HCT116 (cell line): Measurements from ENCODE around the gene SLC1A6. TPM values are rescaled to one million over a fixed set of nuclear protein-coding genes. Genes with fewer than 3 reads are reported as not detected.

Source experiments
- ATAC-seq: fragments of 200-7000 bp; cut with Tn5 transposase; 2 replicates; pipeline ENCODE4 v1.9.1; 2020; ENCODE audit warnings: mild to moderate bottlenecking, moderate library complexity
- BruUV-seq: library from RNA; stranded (reverse); fragments of 400-500 nt; replicated peaks from 2 replicates; lab custom pipeline; 2021; lab: Mats Ljungman, UMichigan
- CTCF ChIA-PET: fragments of 300-600 bp; sonication (Branson Sonifier 250); formaldehyde crosslinking; loops from one replicate; lab custom pipeline; 2021; ENCODE audit warnings: antibody characterized with exemption; lab: Charles Lee
- POLR2A ChIA-PET: fragments of 300-600, 350-600 bp; sonication (Branson Sonifier 250); formaldehyde crosslinking; loops from one replicate; lab custom pipeline; 2021; ENCODE audit warnings: antibody characterized with exemption; lab: Charles Lee
- RAD21 ChIA-PET, 2 experiments: fragments of 300-600 bp; sonication (Branson Sonifier 250); formaldehyde crosslinking; loops; one replicate each; lab custom pipeline; 2023; ENCODE audit warnings: low total read pairs in 2 of 2; ENCODE audit not compliant: uncharacterized antibody in 2 of 2, unreplicated experiment in 2 of 2, low non-redundant PET in 1 of 2; lab: Charles Lee
- DNase-seq: peaks from one replicate; pipeline ENCODE4 v3.0.0-alpha.2; 2010; ENCODE audit warnings: low read depth, low spot score
- H2AFZ ChIP-seq: fragments of 200-600 bp; shearing (Covaris generic), sonication (generic); 2 replicates; pipeline ENCODE4 v1.6.1; 2017; ENCODE audit warnings: low read depth, mixed run types, mixed read lengths, antibody characterized with exemption, low read length; ENCODE audit not compliant: poor library complexity, severe bottlenecking
- H3K27ac ChIP-seq: 2 replicates; pipeline ENCODE4 v1.5.1; 2012; ENCODE audit warnings: low read depth, low read length
- H3K27me3 ChIP-seq: fragments of 200-600 bp; sonication (generic); 2 replicates; pipeline ENCODE4 v1.6.1; 2016; ENCODE audit warnings: mixed run types, low read length, mixed read lengths; ENCODE audit not compliant: insufficient read depth
- H3K36me3 ChIP-seq, 2 experiments: fragments of 200-500 bp in 1 of 2; fragments of 200-600 bp in 1 of 2; sonication (Bioruptor generic) in 1 of 2; sonication (generic) in 1 of 2; 2 replicates each; pipeline versions ENCODE4 v1.5.1 to v1.6.1; 2014 to 2016; ENCODE audit warnings: low read length in 2 of 2, inconsistent platforms in 1 of 2, mixed read lengths in 1 of 2, mixed run types in 1 of 2; ENCODE audit not compliant: insufficient read depth in 2 of 2, control insufficient read depth in 1 of 2
- H3K4me1 ChIP-seq, 2 experiments: fragments of 200-600 bp in 1 of 2; sonication (generic) in 1 of 2; 2 replicates each; pipeline versions ENCODE4 v1.5.1 to v1.6.1; 2012 to 2017; ENCODE audit warnings: low read length in 2 of 2, inconsistent platforms in 1 of 2, mild to moderate bottlenecking in 1 of 2, mixed read lengths in 1 of 2, mixed run types in 1 of 2, moderate library complexity in 1 of 2; ENCODE audit not compliant: insufficient read depth in 2 of 2, control insufficient read depth in 1 of 2
- H3K4me2 ChIP-seq: fragments of 200-600 bp; sonication (generic); 2 replicates; pipeline ENCODE4 v1.6.1; 2017; ENCODE audit warnings: mixed run types, low read length, mixed read lengths
- H3K4me3 ChIP-seq, 2 experiments: fragments of 200-600 bp in 1 of 2; sonication (generic) in 1 of 2; replicated peaks in 1 of 2; 2 replicates each; pipeline ENCODE4 v1.5.1; 2011 to 2016; ENCODE audit warnings: low read length in 2 of 2, control low read depth in 1 of 2, low read depth in 1 of 2, mild to moderate bottlenecking in 1 of 2, mixed read lengths in 1 of 2, mixed run types in 1 of 2
- H3K79me2 ChIP-seq: fragments of 200-600 bp; sonication (generic); 2 replicates; pipeline ENCODE4 v1.6.1; 2017; ENCODE audit warnings: mild to moderate bottlenecking, mixed run types, low read length, moderate library complexity, mixed read lengths; ENCODE audit not compliant: insufficient read depth
- H3K9ac ChIP-seq: fragments of 200-600 bp; sonication (generic); 2 replicates; pipeline ENCODE4 v1.6.1; 2016; ENCODE audit warnings: low read length, mixed read lengths
- H3K9me2 ChIP-seq: fragments of 200-600 bp; sonication (generic), shearing (Covaris generic); 2 replicates; pipeline ENCODE4 v1.6.1; 2017; ENCODE audit warnings: mixed run types, mild to moderate bottlenecking, moderate library complexity; ENCODE audit not compliant: insufficient read depth
- H3K9me3 ChIP-seq, 2 experiments: fragments of 200-500 bp in 1 of 2; fragments of 200-600 bp in 1 of 2; sonication (Bioruptor generic) in 1 of 2; sonication (generic) in 1 of 2; 2 replicates each; pipeline ENCODE4 v1.6.1; 2014 to 2017; ENCODE audit warnings: low read length in 2 of 2, mixed read lengths in 2 of 2, inconsistent platforms in 1 of 2, low read depth in 1 of 2, mild to moderate bottlenecking in 1 of 2, mixed run types in 1 of 2, moderate library complexity in 1 of 2; ENCODE audit not compliant: control insufficient read depth in 1 of 2, insufficient read depth in 1 of 2
- H4K20me1 ChIP-seq: fragments of 200-600 bp; sonication (generic), shearing (Covaris generic); 2 replicates; pipeline ENCODE4 v1.6.1; 2017; ENCODE audit warnings: mixed run types, mild to moderate bottlenecking, moderate library complexity; ENCODE audit not compliant: insufficient read depth
- CEBPB ChIP-seq: IDR thresholded peaks from 2 replicates; pipeline ENCODE4 v1.6.1; 2012; ENCODE audit warnings: low read depth
- EGR1 ChIP-seq: IDR thresholded peaks from 2 replicates; pipeline ENCODE4 v1.6.1; 2012; ENCODE audit warnings: low read depth
- EZH2 ChIP-seq: fragments of 200-600 bp; sonication (generic); IDR thresholded peaks from 2 replicates; pipeline ENCODE4 v1.6.1; 2017; ENCODE audit warnings: antibody characterized with exemption, mixed run types
- EZH2phosphoT487 ChIP-seq: fragments of 200-600 bp; IDR thresholded peaks from 2 replicates; pipeline ENCODE4 v1.6.1; 2018; ENCODE audit warnings: antibody characterized with exemption, borderline replicate concordance
- JUND ChIP-seq: IDR thresholded peaks from 2 replicates; pipeline ENCODE4 v1.6.1; 2012
- POLR2A ChIP-seq: IDR thresholded peaks from 2 replicates; pipeline ENCODE4 v1.7.0; 2011; ENCODE audit warnings: borderline replicate concordance; ENCODE audit not compliant: insufficient read depth, insufficient read length; ENCODE audit errors: extremely low read depth
- RAD21 ChIP-seq: IDR thresholded peaks from 2 replicates; pipeline ENCODE4 v1.6.1; 2012; ENCODE audit warnings: low read depth, mild to moderate bottlenecking
- SIN3A ChIP-seq: IDR thresholded peaks from 2 replicates; pipeline ENCODE4 v1.6.1; 2012; ENCODE audit warnings: low read depth
- SP1 ChIP-seq: IDR thresholded peaks from 2 replicates; pipeline ENCODE4 v1.6.1; 2012; ENCODE audit warnings: low read depth
- SRF ChIP-seq: IDR thresholded peaks from 2 replicates; pipeline ENCODE4 v1.6.1; 2012; ENCODE audit warnings: low read depth
- ZFX ChIP-seq: fragments of 450-650 bp; IDR thresholded peaks from 2 replicates; pipeline ENCODE4 v1.6.1; 2017
- ZNF274 ChIP-seq: fragments of 200-500 bp; sonication (Bioruptor generic); IDR thresholded peaks from 2 replicates; pipeline ENCODE4 v1.6.1; 2014; ENCODE audit warnings: mild to moderate bottlenecking, low read depth, low read length, inconsistent platforms
- intact Hi-C: fragments of 100-400 bp; cut with micrococcal nuclease; formaldehyde crosslinking; loops from 2 replicates; pipeline ENCODE4 v1.10.0; 2022
- total RNA-seq: library from RNA; stranded (reverse); gene quantifications from one replicate; pipeline ENCODE4 v1.2.1, GENCODE V29; 2021; ENCODE audit not compliant: unreplicated experiment
- TF ChIP-seq, protein P1 (sequence below): IDR thresholded peaks from 2 replicates; pipeline ENCODE4 v1.6.1; 2012; ENCODE audit warnings: low read depth
- TF ChIP-seq, protein P2 (sequence below): IDR thresholded peaks from 2 replicates; pipeline ENCODE4 v1.6.1; 2011; ENCODE audit warnings: mild to moderate bottlenecking, low read length, moderate library complexity; ENCODE audit not compliant: insufficient replicate concordance; ENCODE audit errors: extremely low read depth
- TF ChIP-seq, protein P3 (sequence below): IDR thresholded peaks from 2 replicates; pipeline ENCODE4 v1.6.1; 2012
- TF ChIP-seq, protein P4 (sequence below), 3 experiments: fragments of 200-600 bp in 1 of 3; sonication (generic) in 1 of 3; IDR thresholded peaks in 2 of 3; conservative IDR thresholded peaks in 1 of 3; 2 replicates each; pipeline ENCODE4 v1.5.1; 2012 to 2017; ENCODE audit warnings: low read depth in 2 of 3, low read length in 2 of 3, antibody characterized with exemption in 1 of 3, borderline replicate concordance in 1 of 3, control low read depth in 1 of 3, mild to moderate bottlenecking in 1 of 3, mixed read lengths in 1 of 3, mixed run types in 1 of 3, moderate library complexity in 1 of 3; ENCODE audit not compliant: insufficient read depth in 1 of 3
- TF ChIP-seq, protein P5 (sequence below): IDR thresholded peaks from 2 replicates; pipeline ENCODE4 v1.6.1; 2012

The SLC1A6 gene
- total RNA-seq, 1 experiment from 2014 or later, result not detected

DNA sequence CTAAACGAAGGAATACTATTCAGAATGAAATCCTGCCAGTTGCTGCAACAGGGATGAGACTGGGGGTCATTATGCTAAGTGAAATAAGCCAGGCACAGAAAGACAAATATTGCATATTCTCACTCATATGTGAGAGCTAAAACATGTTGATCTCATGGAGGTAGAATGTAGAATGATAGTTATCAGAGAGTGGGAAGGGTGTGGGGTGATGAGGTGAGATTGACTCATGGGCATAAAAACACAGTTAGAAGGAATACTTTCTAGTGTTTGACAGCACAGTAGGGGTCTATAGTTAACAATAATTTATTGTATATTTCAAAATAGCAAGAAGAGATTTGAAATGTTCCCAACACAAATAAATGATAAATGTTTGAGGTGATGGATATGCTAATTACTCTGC is 46.2 kb downstream of the SLC1A6 start (continued):
- TF ChIP-seq, protein P1, sequence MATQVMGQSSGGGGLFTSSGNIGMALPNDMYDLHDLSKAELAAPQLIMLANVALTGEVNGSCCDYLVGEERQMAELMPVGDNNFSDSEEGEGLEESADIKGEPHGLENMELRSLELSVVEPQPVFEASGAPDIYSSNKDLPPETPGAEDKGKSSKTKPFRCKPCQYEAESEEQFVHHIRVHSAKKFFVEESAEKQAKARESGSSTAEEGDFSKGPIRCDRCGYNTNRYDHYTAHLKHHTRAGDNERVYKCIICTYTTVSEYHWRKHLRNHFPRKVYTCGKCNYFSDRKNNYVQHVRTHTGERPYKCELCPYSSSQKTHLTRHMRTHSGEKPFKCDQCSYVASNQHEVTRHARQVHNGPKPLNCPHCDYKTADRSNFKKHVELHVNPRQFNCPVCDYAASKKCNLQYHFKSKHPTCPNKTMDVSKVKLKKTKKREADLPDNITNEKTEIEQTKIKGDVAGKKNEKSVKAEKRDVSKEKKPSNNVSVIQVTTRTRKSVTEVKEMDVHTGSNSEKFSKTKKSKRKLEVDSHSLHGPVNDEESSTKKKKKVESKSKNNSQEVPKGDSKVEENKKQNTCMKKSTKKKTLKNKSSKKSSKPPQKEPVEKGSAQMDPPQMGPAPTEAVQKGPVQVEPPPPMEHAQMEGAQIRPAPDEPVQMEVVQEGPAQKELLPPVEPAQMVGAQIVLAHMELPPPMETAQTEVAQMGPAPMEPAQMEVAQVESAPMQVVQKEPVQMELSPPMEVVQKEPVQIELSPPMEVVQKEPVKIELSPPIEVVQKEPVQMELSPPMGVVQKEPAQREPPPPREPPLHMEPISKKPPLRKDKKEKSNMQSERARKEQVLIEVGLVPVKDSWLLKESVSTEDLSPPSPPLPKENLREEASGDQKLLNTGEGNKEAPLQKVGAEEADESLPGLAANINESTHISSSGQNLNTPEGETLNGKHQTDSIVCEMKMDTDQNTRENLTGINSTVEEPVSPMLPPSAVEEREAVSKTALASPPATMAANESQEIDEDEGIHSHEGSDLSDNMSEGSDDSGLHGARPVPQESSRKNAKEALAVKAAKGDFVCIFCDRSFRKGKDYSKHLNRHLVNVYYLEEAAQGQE, result no peak
- no peak for TF ChIP-seq JUND
- TF ChIP-seq EZH2, result no peak
- TF ChIP-seq, protein P2, sequence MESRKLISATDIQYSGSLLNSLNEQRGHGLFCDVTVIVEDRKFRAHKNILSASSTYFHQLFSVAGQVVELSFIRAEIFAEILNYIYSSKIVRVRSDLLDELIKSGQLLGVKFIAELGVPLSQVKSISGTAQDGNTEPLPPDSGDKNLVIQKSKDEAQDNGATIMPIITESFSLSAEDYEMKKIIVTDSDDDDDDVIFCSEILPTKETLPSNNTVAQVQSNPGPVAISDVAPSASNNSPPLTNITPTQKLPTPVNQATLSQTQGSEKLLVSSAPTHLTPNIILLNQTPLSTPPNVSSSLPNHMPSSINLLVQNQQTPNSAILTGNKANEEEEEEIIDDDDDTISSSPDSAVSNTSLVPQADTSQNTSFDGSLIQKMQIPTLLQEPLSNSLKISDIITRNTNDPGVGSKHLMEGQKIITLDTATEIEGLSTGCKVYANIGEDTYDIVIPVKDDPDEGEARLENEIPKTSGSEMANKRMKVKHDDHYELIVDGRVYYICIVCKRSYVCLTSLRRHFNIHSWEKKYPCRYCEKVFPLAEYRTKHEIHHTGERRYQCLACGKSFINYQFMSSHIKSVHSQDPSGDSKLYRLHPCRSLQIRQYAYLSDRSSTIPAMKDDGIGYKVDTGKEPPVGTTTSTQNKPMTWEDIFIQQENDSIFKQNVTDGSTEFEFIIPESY, result no peak
- TF ChIP-seq CEBPB, result no peak
- no peak for TF ChIP-seq ZFX
- TF ChIP-seq EZH2phosphoT487, result no peak
- TF ChIP-seq SRF, result no peak
- TF ChIP-seq RAD21, result no peak
- TF ChIP-seq, protein P3, sequence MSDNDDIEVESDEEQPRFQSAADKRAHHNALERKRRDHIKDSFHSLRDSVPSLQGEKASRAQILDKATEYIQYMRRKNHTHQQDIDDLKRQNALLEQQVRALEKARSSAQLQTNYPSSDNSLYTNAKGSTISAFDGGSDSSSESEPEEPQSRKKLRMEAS, result no peak

DNA sequence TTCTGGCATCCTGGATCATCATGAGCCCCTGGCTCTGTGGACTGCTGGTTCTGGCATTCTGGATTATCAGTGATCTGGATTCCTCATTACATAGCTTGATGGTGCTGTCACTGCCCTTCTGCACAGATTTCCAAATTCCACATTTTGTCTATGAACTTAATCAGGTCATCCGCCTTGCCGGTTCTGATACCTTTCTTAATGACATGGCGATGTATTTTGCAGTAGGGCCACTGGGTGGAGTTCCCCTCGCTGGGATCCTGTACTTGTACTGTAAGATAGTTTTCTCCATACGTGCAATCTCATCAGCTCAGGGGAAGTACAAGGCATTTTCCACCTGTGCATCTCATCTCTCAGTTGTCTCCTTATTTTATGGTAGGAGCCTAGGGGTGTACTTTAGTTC is 62.8 kb downstream of the SLC1A6 start:
- Histone ChIP-seq H3K9me3 (0 out of 4 replicates have a peak, but pooled peaks cover 0 to 3% of the 10 kb centered on the region in 2 experiments), H4K20me1 (no peaks in the 10 kb centered on the region), H3K36me3 (no peaks in the 10 kb centered on the region), H3K4me2 (no peak overlapping the region), H3K9me2 (no peaks in the 10 kb centered on the region), H3K9ac (no peak overlapping the region), H2AFZ (no peak overlapping the region), H3K4me1 (no peaks in the 10 kb centered on the region), H3K27me3 (peaks cover 24% of the 10 kb centered on the region), H3K27ac (no peak overlapping the region), H3K4me3 (no peak overlapping the region), H3K79me2 (no peaks in the 10 kb centered on the region)
- intact Hi-C loops, result no loop called here
- ATAC-seq (peak; percentile 40; the same call in 1 of the 2 replicates), DNase-seq (no peak)
- ChIA-PET CTCF (interaction anchor here (1.2 to 1.4 kb wide), 2 partner anchors 66 to 175 kb away, joined by 3 to 4 read pairs; no protein-coding TSS in a partner anchor), RAD21 (no interaction called here), POLR2A (no interaction called here)
- BruUV-seq, result no TSS peak
- TF ChIP-seq POLR2A, result no peak
- TF ChIP-seq, protein P3, result no peak
- TF ChIP-seq EZH2, result no peak
- no peak for TF ChIP-seq EGR1
- no peak for TF ChIP-seq SIN3A
- TF ChIP-seq, protein P4, sequence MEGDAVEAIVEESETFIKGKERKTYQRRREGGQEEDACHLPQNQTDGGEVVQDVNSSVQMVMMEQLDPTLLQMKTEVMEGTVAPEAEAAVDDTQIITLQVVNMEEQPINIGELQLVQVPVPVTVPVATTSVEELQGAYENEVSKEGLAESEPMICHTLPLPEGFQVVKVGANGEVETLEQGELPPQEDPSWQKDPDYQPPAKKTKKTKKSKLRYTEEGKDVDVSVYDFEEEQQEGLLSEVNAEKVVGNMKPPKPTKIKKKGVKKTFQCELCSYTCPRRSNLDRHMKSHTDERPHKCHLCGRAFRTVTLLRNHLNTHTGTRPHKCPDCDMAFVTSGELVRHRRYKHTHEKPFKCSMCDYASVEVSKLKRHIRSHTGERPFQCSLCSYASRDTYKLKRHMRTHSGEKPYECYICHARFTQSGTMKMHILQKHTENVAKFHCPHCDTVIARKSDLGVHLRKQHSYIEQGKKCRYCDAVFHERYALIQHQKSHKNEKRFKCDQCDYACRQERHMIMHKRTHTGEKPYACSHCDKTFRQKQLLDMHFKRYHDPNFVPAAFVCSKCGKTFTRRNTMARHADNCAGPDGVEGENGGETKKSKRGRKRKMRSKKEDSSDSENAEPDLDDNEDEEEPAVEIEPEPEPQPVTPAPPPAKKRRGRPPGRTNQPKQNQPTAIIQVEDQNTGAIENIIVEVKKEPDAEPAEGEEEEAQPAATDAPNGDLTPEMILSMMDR (IDR thresholded peaks at IDR 0.05 in 2 of 3, conservative IDR thresholded peaks at IDR 0.05 in 1 of 3; ENCODE audit: borderline replicate concordance in 1 of 3, insufficient read depth in 1 of 3, low read depth in 2 of 3, low read length in 2 of 3), result no peak
- TF ChIP-seq JUND, result no peak
- no peak for TF ChIP-seq SRF
- TF ChIP-seq, protein P5, sequence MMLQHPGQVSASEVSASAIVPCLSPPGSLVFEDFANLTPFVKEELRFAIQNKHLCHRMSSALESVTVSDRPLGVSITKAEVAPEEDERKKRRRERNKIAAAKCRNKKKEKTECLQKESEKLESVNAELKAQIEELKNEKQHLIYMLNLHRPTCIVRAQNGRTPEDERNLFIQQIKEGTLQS, result no peak
- TF ChIP-seq CEBPB, result no peak
- no peak for TF ChIP-seq ZFX
- no peak for TF ChIP-seq ZNF274
- TF ChIP-seq EZH2phosphoT487, result no peak
- no peak for TF ChIP-seq SP1
